DND-41 (cell line): Measurements from ENCODE around the gene LINGO1.

Source experiments
- EZH2 ChIP-seq: IDR thresholded peaks from 3 replicates; pipeline ENCODE4 v1.6.1; 2012; ENCODE audit warnings: borderline replicate concordance, low read depth, mild to moderate bottlenecking, moderate library complexity, low read length, inconsistent platforms; ENCODE audit not compliant: severe bottlenecking
- TF ChIP-seq, protein P1 (sequence below): IDR thresholded peaks from 2 replicates; pipeline ENCODE4 v1.5.1; 2012; ENCODE audit warnings: borderline replicate concordance, low read length, moderate library complexity, mild to moderate bottlenecking; ENCODE audit not compliant: poor library complexity, severe bottlenecking; ENCODE audit errors: extremely low read depth

DNA sequence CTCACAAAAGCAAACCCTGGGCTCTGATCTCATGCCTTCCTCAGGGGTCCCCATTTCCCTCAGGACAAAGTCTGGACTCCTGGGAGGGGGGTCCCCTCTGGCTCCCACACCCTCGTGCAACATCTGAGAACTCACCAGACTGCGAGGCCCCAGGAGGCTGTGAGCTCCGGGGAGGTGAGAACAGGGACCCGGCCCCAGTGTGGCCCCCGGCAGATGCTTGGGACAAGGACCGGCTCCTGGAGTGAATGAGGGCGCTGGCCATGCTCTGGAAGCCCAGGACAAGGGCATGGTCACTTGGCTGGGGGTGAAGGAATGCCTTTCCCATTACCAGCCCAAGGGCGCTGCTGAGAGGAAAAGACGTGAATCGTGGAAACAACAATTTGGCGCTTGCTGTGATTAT lies 48.0 kb downstream of the LINGO1 start:
- TF ChIP-seq, protein P1, sequence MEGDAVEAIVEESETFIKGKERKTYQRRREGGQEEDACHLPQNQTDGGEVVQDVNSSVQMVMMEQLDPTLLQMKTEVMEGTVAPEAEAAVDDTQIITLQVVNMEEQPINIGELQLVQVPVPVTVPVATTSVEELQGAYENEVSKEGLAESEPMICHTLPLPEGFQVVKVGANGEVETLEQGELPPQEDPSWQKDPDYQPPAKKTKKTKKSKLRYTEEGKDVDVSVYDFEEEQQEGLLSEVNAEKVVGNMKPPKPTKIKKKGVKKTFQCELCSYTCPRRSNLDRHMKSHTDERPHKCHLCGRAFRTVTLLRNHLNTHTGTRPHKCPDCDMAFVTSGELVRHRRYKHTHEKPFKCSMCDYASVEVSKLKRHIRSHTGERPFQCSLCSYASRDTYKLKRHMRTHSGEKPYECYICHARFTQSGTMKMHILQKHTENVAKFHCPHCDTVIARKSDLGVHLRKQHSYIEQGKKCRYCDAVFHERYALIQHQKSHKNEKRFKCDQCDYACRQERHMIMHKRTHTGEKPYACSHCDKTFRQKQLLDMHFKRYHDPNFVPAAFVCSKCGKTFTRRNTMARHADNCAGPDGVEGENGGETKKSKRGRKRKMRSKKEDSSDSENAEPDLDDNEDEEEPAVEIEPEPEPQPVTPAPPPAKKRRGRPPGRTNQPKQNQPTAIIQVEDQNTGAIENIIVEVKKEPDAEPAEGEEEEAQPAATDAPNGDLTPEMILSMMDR: no peak
- no peak for TF ChIP-seq EZH2
